Activated CD4-positive, alpha-beta T cell treated with anti-CD3 and anti-CD28 coated beads, Interleukin-2, amount 10 ng/mL, durations not matched to agents 7 days and 5 days (primary cell): ENCODE results near the gene TTYH1. TPM values are rescaled to one million over a fixed set of nuclear protein-coding genes. Genes with fewer than 3 reads are reported as not detected.

ENCODE experiments used
- CTCF ChIA-PET: fragments of 350-600 bp; sonication (Branson Sonifier 250); formaldehyde crosslinking; loops from one replicate; lab custom pipeline; 2021; ENCODE audit warnings: antibody characterized with exemption; lab: Charles Lee
- POLR2A ChIA-PET: fragments of 350-600 bp; sonication (Branson Sonifier 250); formaldehyde crosslinking; loops from one replicate; lab custom pipeline; 2021; ENCODE audit warnings: antibody characterized with exemption; lab: Charles Lee
- DNase-seq: peaks from one replicate; pipeline ENCODE4 v3.0.0-alpha.2; 2020
- H3K27ac Mint-ChIP-seq: one replicate; pipeline ENCODE4 v1.8.0; 2021; ENCODE audit warnings: mild to moderate bottlenecking, moderate library complexity, mixed read lengths
- H3K27me3 Mint-ChIP-seq: one replicate; pipeline ENCODE4 v1.8.0; 2021; ENCODE audit warnings: mixed read lengths
- H3K36me3 Mint-ChIP-seq: one replicate; pipeline ENCODE4 v1.8.0; 2021; ENCODE audit warnings: low read depth, mixed read lengths
- H3K4me1 Mint-ChIP-seq: one replicate; pipeline ENCODE4 v1.8.0; 2021; ENCODE audit warnings: mixed read lengths
- H3K4me3 Mint-ChIP-seq: one replicate; pipeline ENCODE4 v1.8.0; 2021; ENCODE audit warnings: mild to moderate bottlenecking, moderate library complexity, mixed read lengths
- H3K9me3 Mint-ChIP-seq: one replicate; pipeline ENCODE4 v1.8.0; 2021; ENCODE audit warnings: mixed read lengths
- total RNA-seq, 2 experiments: library from RNA; stranded (reverse); gene quantifications; one replicate each; pipeline ENCODE4 v1.2.3, GENCODE V29; 2021

The TTYH1 gene
- total RNA-seq, 2 experiments from 2014 or later, result 0.72 to 1.2 TPM

DNA sequence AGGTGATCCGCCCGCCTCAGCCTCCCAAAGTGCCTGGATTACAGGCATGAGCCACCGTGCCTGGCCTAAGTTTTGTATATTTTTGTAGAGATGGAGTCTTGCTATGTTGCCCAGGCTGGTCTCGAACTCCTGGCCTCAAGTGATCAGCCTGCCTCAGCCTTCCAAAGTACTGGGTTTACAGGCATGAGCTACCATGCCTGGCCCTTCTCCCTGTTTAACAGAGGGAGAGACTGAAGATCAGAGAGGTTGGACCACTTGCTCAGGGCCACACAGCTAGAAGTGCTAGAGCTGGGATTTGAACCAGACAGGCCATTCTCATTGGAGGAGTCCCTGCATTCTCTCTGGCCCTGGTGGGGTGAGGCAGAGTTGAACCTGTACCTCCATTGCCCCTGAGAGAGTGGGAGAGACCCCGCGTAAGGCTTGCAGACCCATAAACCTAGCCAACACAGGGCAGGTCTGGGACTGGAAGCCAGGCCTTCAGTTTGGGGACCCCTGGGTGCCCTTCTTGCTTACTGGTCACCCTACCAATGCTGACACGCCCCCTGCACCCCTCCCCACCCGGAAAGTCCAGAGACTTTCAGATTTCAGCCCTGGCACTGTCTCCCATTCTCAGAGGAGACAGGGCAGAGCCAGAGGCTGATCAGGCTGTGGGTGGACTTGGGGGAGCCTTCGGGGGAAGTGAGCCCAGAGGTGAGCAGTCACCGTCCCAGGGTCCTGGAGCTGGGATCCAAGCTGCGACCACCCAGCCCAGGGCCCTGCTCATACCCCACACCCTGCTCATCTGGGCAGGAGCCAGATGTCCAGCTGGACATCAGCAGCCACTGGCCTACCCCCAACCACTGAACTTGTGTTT, 13.3 kb downstream of the TTYH1 start:
- ChIA-PET CTCF (interaction anchor here (2.5 kb wide), 1 partner anchor 11 kb away, joined by 6 read pairs; no protein-coding TSS in a partner anchor), POLR2A (no interaction called here)
- Mint-ChIP-seq H3K4me3 (no peak overlapping the region), H3K4me1 (peaks cover 6% of the 10 kb centered on the region), H3K27me3 (peaks cover 9% of the 10 kb centered on the region), H3K9me3 (no peaks in the 10 kb centered on the region), H3K27ac (no peak overlapping the region), H3K36me3 (no peaks in the 10 kb centered on the region)
- no peak for DNase-seq

GRCh38 chr19:54429176-54429495, 13.9 kb downstream of the TTYH1 start:
- H3K4me3 Mint-ChIP-seq, result no peak overlapping the region
- POLR2A ChIA-PET, result no interaction called here
- peaks cover 9% of the 10 kb centered on the region for H3K27me3 Mint-ChIP-seq
- CTCF ChIA-PET, result interaction anchor here (2.5 kb wide), 1 partner anchor 10 kb away, joined by 6 read pairs; no protein-coding TSS in a partner anchor
- H3K36me3 Mint-ChIP-seq, result no peaks in the 10 kb centered on the region
- no peak for DNase-seq
- no peak overlapping the region for H3K27ac Mint-ChIP-seq
- no peaks in the 10 kb centered on the region for H3K9me3 Mint-ChIP-seq
- peaks cover 6% of the 10 kb centered on the region for H3K4me1 Mint-ChIP-seq

GRCh38 chr19:54429545-54430227, 14.4 kb downstream of the TTYH1 start:
- DNase-seq, result no peak
- Mint-ChIP-seq H3K4me3 (no peak overlapping the region), H3K9me3 (no peaks in the 10 kb centered on the region), H3K4me1 (peaks cover 8% of the 10 kb centered on the region), H3K27ac (no peak overlapping the region), H3K36me3 (no peaks in the 10 kb centered on the region), H3K27me3 (peaks cover 9% of the 10 kb centered on the region)
- CTCF ChIA-PET, result interaction anchor here (1.4 to 2.5 kb wide), 2 partner anchors 10 kb away, joined by 3 to 6 read pairs; no protein-coding TSS in a partner anchor
- POLR2A ChIA-PET, result no interaction called here

DNA sequence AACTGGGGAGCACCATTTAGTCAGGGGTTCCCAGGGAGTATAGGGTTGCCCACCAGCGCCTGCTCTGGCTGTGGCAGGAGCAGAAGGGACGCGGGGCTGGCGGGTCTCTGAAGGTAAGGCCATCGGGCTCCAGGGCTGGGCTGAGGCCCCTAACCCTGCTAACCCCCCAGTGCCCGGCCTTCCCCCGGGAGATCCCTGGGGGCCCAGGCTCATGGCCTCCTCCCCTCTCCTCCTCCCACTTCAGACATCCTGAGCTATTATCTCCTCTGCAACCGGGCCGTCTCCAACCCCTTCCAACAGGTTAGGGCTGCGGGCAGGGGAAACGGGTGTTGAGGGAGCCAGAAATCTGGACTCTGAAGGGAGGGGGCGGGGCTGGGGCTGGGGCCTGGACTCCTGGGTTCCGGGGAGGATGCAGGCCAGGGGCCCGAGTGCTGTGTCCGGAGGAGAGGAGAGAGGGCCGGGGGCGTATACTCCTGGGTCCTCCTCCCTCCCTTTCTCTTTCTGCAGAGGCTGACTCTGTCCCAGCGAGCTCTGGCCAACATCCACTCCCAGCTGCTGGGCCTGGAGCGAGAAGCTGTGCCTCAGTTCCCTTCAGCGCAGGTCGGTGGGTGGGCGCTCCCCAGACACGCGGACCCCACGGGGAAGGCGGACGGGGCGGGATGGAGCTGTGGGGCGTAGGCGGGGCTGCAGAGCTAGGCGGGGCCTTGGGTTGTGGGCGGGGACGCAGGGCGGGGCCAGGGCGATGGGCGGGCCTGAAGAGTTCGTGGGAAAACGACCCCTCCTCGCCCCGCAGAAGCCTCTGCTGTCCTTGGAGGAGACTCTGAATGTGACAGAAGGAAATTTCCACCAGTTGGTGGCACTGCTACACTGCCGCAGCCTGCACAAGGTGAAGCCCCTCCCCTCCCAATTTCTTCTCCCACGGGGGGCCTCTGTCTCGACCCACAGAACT, 15.3 kb downstream of the TTYH1 start:
- Mint-ChIP-seq H3K9me3 (no peaks in the 10 kb centered on the region), H3K4me3 (peak overlapping the region; percentile 50), H3K27ac (no peak overlapping the region), H3K36me3 (no peaks in the 10 kb centered on the region), H3K27me3 (peaks cover 9% of the 10 kb centered on the region), H3K4me1 (peaks cover 14% of the 10 kb centered on the region)
- ChIA-PET CTCF (interaction anchor here (1.4 to 2.5 kb wide), 2 partner anchors 9 to 11 kb away, joined by 3 to 6 read pairs; no protein-coding TSS in a partner anchor), POLR2A (interaction anchor here (0.6 to 1.1 kb wide), 2 partner anchors 18 to 42 kb away, joined by 3 to 4 read pairs; partner anchors contain the start of gene LENG8)
- peak; percentile 36 for DNase-seq

- ChIA-PET CTCF (interaction anchor here (2.5 kb wide), 1 partner anchor 8 kb away, joined by 6 read pairs; no protein-coding TSS in a partner anchor), POLR2A (interaction anchor here (0.6 to 1.1 kb wide), 2 partner anchors 18 to 43 kb away, joined by 3 to 4 read pairs; partner anchors contain the start of gene LENG8)
- H3K36me3 Mint-ChIP-seq, result no peaks in the 10 kb centered on the region
- H3K27me3 Mint-ChIP-seq, result peaks cover 9% of the 10 kb centered on the region
- H3K9me3 Mint-ChIP-seq, result no peaks in the 10 kb centered on the region
- no peak overlapping the region for H3K4me3 Mint-ChIP-seq
- no peak overlapping the region for H3K27ac Mint-ChIP-seq
- peaks cover 14% of the 10 kb centered on the region for H3K4me1 Mint-ChIP-seq
- no peak for DNase-seq
These were observed 16.1 kb downstream of the TTYH1 start for GRCh38 chr19:54431255-54431838.

GRCh38 chr19:54432144-54432738, 17.0 kb downstream of the TTYH1 start:
- no peak overlapping the region for H3K4me3 Mint-ChIP-seq
- H3K36me3 Mint-ChIP-seq, result peaks cover 1% of the 10 kb centered on the region
- H3K4me1 Mint-ChIP-seq, result peaks cover 16% of the 10 kb centered on the region
- H3K27ac Mint-ChIP-seq, result no peak overlapping the region
- ChIA-PET POLR2A (no interaction called here), CTCF (no interaction called here)
- DNase-seq, result no peak
- peaks cover 5% of the 10 kb centered on the region for H3K27me3 Mint-ChIP-seq
- H3K9me3 Mint-ChIP-seq, result no peaks in the 10 kb centered on the region

DNA sequence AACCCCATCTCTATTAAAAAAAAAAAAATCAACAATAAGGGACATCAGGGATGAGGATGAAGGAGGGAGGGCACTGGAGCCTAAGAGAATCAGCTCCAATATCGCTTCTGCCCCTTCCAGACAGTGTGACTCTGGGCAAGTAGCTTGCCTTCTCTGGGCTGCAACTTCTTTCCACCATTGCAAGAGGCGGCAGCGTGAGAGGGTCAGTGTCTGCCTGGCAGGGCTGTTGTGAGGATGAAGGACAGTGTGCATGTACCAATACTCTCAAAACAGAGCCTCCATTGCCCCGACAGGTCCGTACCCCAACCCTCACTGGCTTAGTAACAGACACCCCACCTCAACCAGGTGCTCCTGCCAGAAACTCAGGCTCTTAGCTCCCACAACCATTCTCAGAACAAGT, 18.4 kb downstream of the TTYH1 start:
- Mint-ChIP-seq H3K27me3 (peaks cover 5% of the 10 kb centered on the region), H3K9me3 (no peaks in the 10 kb centered on the region), H3K36me3 (peaks cover 1% of the 10 kb centered on the region), H3K4me3 (no peak overlapping the region), H3K4me1 (peaks cover 16% of the 10 kb centered on the region), H3K27ac (no peak overlapping the region)
- ChIA-PET CTCF (no interaction called here), POLR2A (interaction anchor here (0.7 kb wide), 1 partner anchor 319 kb away, joined by 6 read pairs; no protein-coding TSS in a partner anchor)
- DNase-seq, result no peak

GRCh38 chr19:54434112-54434872, 19.0 kb downstream of the TTYH1 start:
- POLR2A ChIA-PET, result no interaction called here
- Mint-ChIP-seq H3K36me3 (peaks cover 1% of the 10 kb centered on the region), H3K4me1 (peaks cover 21% of the 10 kb centered on the region)

GRCh38 chr19:54434873-54435214, 19.6 kb downstream of the TTYH1 start:
- ChIA-PET CTCF (no interaction called here), POLR2A (no interaction called here)
- peaks cover 22% of the 10 kb centered on the region for H3K4me1 Mint-ChIP-seq
- H3K27ac Mint-ChIP-seq, result no peak overlapping the region
- peaks cover 1% of the 10 kb centered on the region for H3K36me3 Mint-ChIP-seq
- no peak for DNase-seq
- H3K9me3 Mint-ChIP-seq, result no peaks in the 10 kb centered on the region
- no peaks in the 10 kb centered on the region for H3K27me3 Mint-ChIP-seq
- no peak overlapping the region for H3K4me3 Mint-ChIP-seq

More at GRCh38 chr19:54434112-54434872, 19.0 kb downstream of the TTYH1 start:
- H3K4me3 Mint-ChIP-seq, result no peak overlapping the region
- peaks cover 2% of the 10 kb centered on the region for H3K27me3 Mint-ChIP-seq
- no peaks in the 10 kb centered on the region for H3K9me3 Mint-ChIP-seq
- no peak for DNase-seq
- no peak overlapping the region for H3K27ac Mint-ChIP-seq
- CTCF ChIA-PET, result no interaction called here

- no peak overlapping the region for H3K27ac Mint-ChIP-seq
- CTCF ChIA-PET, result no interaction called here
- no peak overlapping the region for H3K4me3 Mint-ChIP-seq
- no peaks in the 10 kb centered on the region for H3K27me3 Mint-ChIP-seq
- no peak for DNase-seq
- peaks cover 22% of the 10 kb centered on the region for H3K4me1 Mint-ChIP-seq
- H3K36me3 Mint-ChIP-seq, result peaks cover 2% of the 10 kb centered on the region
- POLR2A ChIA-PET, result no interaction called here
- H3K9me3 Mint-ChIP-seq, result no peaks in the 10 kb centered on the region
These were observed 20.3 kb downstream of the TTYH1 start for GRCh38 chr19:54435551-54436016.

DNA sequence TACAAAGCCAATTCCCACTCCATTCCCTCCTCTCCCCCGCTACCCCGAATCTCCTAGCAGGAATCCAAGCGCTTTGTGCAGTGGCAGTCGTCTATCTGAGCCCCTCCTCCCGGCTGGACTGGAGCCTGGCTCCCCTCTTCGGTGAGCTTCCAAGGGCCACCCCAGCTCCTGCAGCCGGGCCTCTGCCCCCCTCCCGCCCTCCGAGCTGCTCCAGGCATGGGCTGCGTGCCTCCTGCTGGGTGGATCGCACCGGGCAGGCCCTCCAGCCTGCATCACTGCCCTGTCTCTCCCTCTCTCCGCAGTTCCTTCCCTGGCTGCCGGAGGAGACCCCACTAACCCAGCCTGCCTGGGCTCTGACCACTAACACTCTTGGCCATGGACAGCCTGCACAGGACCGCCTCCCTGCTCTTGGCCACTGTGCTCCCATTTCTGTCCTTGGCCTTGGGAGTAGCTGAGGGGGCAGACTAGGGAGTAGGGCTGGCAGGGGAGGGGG, 20.8 kb downstream of the TTYH1 start:
- ChIA-PET POLR2A (no interaction called here), CTCF (no interaction called here)
- H3K27me3 Mint-ChIP-seq, result no peaks in the 10 kb centered on the region
- peaks cover 17% of the 10 kb centered on the region for H3K4me1 Mint-ChIP-seq
- H3K36me3 Mint-ChIP-seq, result peaks cover 6% of the 10 kb centered on the region
- DNase-seq, result no peak
- no peak overlapping the region for H3K27ac Mint-ChIP-seq
- no peak overlapping the region for H3K4me3 Mint-ChIP-seq
- no peaks in the 10 kb centered on the region for H3K9me3 Mint-ChIP-seq
